Gastroesophageal sphincter (tissue), 4 donors: Measurements from ENCODE around the gene MAPKBP1. TPM values are rescaled to one million over a fixed set of nuclear protein-coding genes. Genes with fewer than 3 reads are reported as not detected.
A peak's percentile ranks its signal among the peaks of the same experiment; 100 is the strongest.

Experiments used
- ATAC-seq: fragments of 150-250 bp; one replicate; pipeline ENCODE4 v1.9.1; 2016; ENCODE audit warnings: mild to moderate bottlenecking, moderate library complexity
- H3K27ac ChIP-seq, 4 donors: fragments of 200-600 bp; sonication (generic) in 3 of 4; 1 replicate in 3 of 4; 2 replicates in 1 of 4; pipeline ENCODE4 v1.5.1; 2016 to 2019
- H3K27me3 ChIP-seq: fragments of 200-600 bp; sonication (generic); one replicate; pipeline ENCODE4 v1.5.1; 2019
- H3K36me3 ChIP-seq, 2 donors: fragments of 200-600 bp; sonication (generic); one replicate each; pipeline ENCODE4 v1.5.1; 2019; ENCODE audit warnings: control low read depth in 1 of 2
- H3K4me1 ChIP-seq, 3 donors: fragments of 200-600 bp; sonication (generic); 1 replicate in 2 of 3; 2 replicates in 1 of 3; pipeline ENCODE4 v1.5.1; 2016 to 2019; ENCODE audit warnings: control low read depth in 2 of 3
- H3K4me3 ChIP-seq, 2 donors: fragments of 200-600 bp; sonication (generic); one replicate each; pipeline ENCODE4 v1.5.1; 2019; ENCODE audit warnings: mild to moderate bottlenecking in 1 of 2, moderate library complexity in 1 of 2
- H3K9me3 ChIP-seq, 3 donors: fragments of 200-600 bp; sonication (generic); one replicate each; pipeline ENCODE4 v1.5.1; 2017 to 2019; ENCODE audit warnings: control low read depth in 2 of 3
- CTCF ChIP-seq, 4 experiments: fragments of 200-600 bp in 2 of 4; fragments of 450-650 bp in 2 of 4; sonication (generic) in 1 of 4; IDR thresholded peaks; one replicate each; pipeline ENCODE4 v1.5.1; 2017 to 2019; ENCODE audit warnings: antibody characterized with exemption in 4 of 4, mild to moderate bottlenecking in 2 of 4, moderate library complexity in 2 of 4
- EP300 ChIP-seq: sonication (generic); formaldehyde crosslinking; IDR thresholded peaks from one replicate; pipeline ENCODE4 v1.6.1; 2017; ENCODE audit warnings: antibody characterized with exemption, mild to moderate bottlenecking
- POLR2A ChIP-seq, 2 donors: fragments of 450-650 bp; IDR thresholded peaks; one replicate each; pipeline ENCODE4 v1.6.1; 2017; ENCODE audit warnings: antibody characterized with exemption in 2 of 2, mild to moderate bottlenecking in 2 of 2, moderate library complexity in 1 of 2
- POLR2AphosphoS5 ChIP-seq: sonication (generic); formaldehyde crosslinking; IDR thresholded peaks from one replicate; pipeline ENCODE4 v1.6.1; 2017; ENCODE audit warnings: antibody characterized with exemption
- WGBS, 2 donors: methylation state at CpG; one replicate each; pipeline ENCODE4 v1.1.5; 2018; ENCODE audit warnings: low coverage in 1 of 2; 5-methylcytosine and 5-hydroxymethylcytosine counted together
- total RNA-seq, 4 donors: library from RNA; depleted of rRNA; stranded (reverse); fragments of >200 nt; gene quantifications; one replicate each; pipeline ENCODE4 v1.1.0, GENCODE V29; 2016

The MAPKBP1 gene
- total RNA-seq, 4 donors from 2014 or later = 25.1 to 48.9 (median 30.6) TPM

- peak; percentile 54 for ATAC-seq
- H3K4me1 ChIP-seq = peaks cover 0 to 71% (median 26%) of the 10 kb centered on the region in 3 donors
- H3K27me3 ChIP-seq = no peaks in the 10 kb centered on the region
- H3K36me3 ChIP-seq = peaks cover 0 to 7% of the 10 kb centered on the region in 2 donors
- no peak overlapping the region for H3K4me3 ChIP-seq
- WGBS, 2 donors = 54 to 80% methylated on average over 1 to 6 of the region's 10 CpGs
- H3K27ac ChIP-seq = peak overlapping the region; percentile 32 to 88 (median 82)
- TF ChIP-seq EP300 = no peak
- TF ChIP-seq POLR2A (IDR thresholded peaks at IDR 0.05) = no peak
- TF ChIP-seq POLR2AphosphoS5 = no peak
- TF ChIP-seq CTCF (IDR thresholded peaks at IDR 0.05) = peak in 1 of 4 experiments; percentile 33
- no peaks in the 10 kb centered on the region for H3K9me3 ChIP-seq
Measured at GRCh38 chr15:41806291-41807181, 32.3 kb downstream of the MAPKBP1 start.

- TF ChIP-seq POLR2AphosphoS5 (no peak), POLR2A (IDR thresholded peaks at IDR 0.05) (no peak), CTCF (IDR thresholded peaks at IDR 0.05) (no peak), EP300 (no peak)
- H3K9me3 ChIP-seq = no peaks in the 10 kb centered on the region
- peaks cover 0 to 28% of the 10 kb centered on the region in 2 donors for H3K36me3 ChIP-seq
- H3K4me3 ChIP-seq = no peak overlapping the region
- 14 to 86% methylated on average over 1 to 2 of the region's 2 CpGs for WGBS, 2 donors
- peak overlapping the region in 1 of 4 donors; percentile 7 for H3K27ac ChIP-seq
- peaks cover 0 to 58% (median 21%) of the 10 kb centered on the region in 3 donors for H3K4me1 ChIP-seq
- no peak for ATAC-seq
- H3K27me3 ChIP-seq = no peaks in the 10 kb centered on the region
Measured at GRCh38 chr15:41809121-41809520, 34.8 kb downstream of the MAPKBP1 start.

- Histone ChIP-seq H3K4me1 (peaks cover 0 to 53% (median 17%) of the 10 kb centered on the region in 3 donors), H3K9me3 (no peaks in the 10 kb centered on the region), H3K27ac (peak overlapping the region in 1 of 4 donors; percentile 7), H3K27me3 (no peaks in the 10 kb centered on the region), H3K36me3 (peaks cover 0 to 33% of the 10 kb centered on the region in 2 donors), H3K4me3 (no peak overlapping the region)
- no peak for ATAC-seq
- 53 to 65% methylated on average over 4 to 8 of the region's 12 CpGs for WGBS, 2 donors
- TF ChIP-seq POLR2AphosphoS5 (no peak), CTCF (IDR thresholded peaks at IDR 0.05) (no peak), EP300 (no peak), POLR2A (IDR thresholded peaks at IDR 0.05) (no peak)
Measured at GRCh38 chr15:41809526-41810220, 35.4 kb downstream of the MAPKBP1 start.

GRCh38 chr15:41810651-41811431 lies 36.6 kb downstream of the MAPKBP1 start:
- Histone ChIP-seq H3K27me3 (no peaks in the 10 kb centered on the region), H3K4me3 (no peak overlapping the region), H3K27ac (peak overlapping the region in 3 of 4 donors; percentile 5 to 46 (median 26)), H3K4me1 (peaks cover 0 to 41% (median 7%) of the 10 kb centered on the region in 3 donors), H3K36me3 (peaks cover 0 to 45% of the 10 kb centered on the region in 2 donors), H3K9me3 (no peaks in the 10 kb centered on the region)
- WGBS, 2 donors = 57 to 80% methylated on average over 1 to 2 of the region's 5 CpGs
- no peak for TF ChIP-seq EP300
- no peak for TF ChIP-seq POLR2AphosphoS5
- no peak for TF ChIP-seq POLR2A (IDR thresholded peaks at IDR 0.05)
- no peak for TF ChIP-seq CTCF (IDR thresholded peaks at IDR 0.05)
- ATAC-seq = no peak
